Measurements from ENCODE around the gene TRIM67. TPM values are rescaled to one million over a fixed set of nuclear protein-coding genes. Genes with fewer than 3 reads are reported as not detected.

TRIM67 gene
- total RNA-seq, 1 experiment from 2014 or later: not detected

- Histone ChIP-seq H3K27me3 (ENCODE audit: low read length) (peaks cover 74% of the 10 kb centered on the region), H3K4me1 (ENCODE audit: insufficient read depth, low read length) (no peaks in the 10 kb centered on the region), H4K20me1 (ENCODE audit: low read length) (no peaks in the 10 kb centered on the region), H3K27ac (ENCODE audit: low read length) (no peak overlapping the region), H3F3A (ENCODE audit: low read length, unreplicated experiment) (no peaks in the 10 kb centered on the region), H2AFZ (ENCODE audit: low read length) (no peak overlapping the region), H3K4me2 (ENCODE audit: low read length) (no peak overlapping the region), H3K9ac (ENCODE audit: low read length) (no peak overlapping the region), H3K9me3 (ENCODE audit: low read length) (no peaks in the 10 kb centered on the region), H3K79me2 (ENCODE audit: low read length) (no peaks in the 10 kb centered on the region), H3K4me3 (ENCODE audit: low read length) (no peak overlapping the region), H3K9me2 (replicated peaks; ENCODE audit: low read length) (no peaks in the 10 kb centered on the region), H3K36me3 (ENCODE audit: low read depth, low read length) (no peaks in the 10 kb centered on the region)
- intact Hi-C loops (cut with micrococcal nuclease): no loop called here
- ChIA-PET CTCF (no interaction called here), POLR2A (ENCODE audit: unreplicated experiment) (no interaction called here)
- TF ChIP-seq EZH2phosphoT487 (IDR thresholded peaks at IDR 0.05; ENCODE audit: borderline replicate concordance, low read length) (no peak), EZH2 (IDR thresholded peaks at IDR 0.05; ENCODE audit: low read length, unreplicated experiment) (no peak), CTCF (conservative IDR thresholded peaks at IDR 0.05; ENCODE audit: low read depth, low read length) (no peak)
- no TSS peak for BruUV-seq (replicated peaks)
- no peak for ATAC-seq
- DNase-seq: no peak
These were observed 25.7 kb downstream of the TRIM67 start for GRCh38 chr1:231187571-231187970.

- Histone ChIP-seq H3K4me1 (ENCODE audit: insufficient read depth, low read length) (no peaks in the 10 kb centered on the region), H3K4me3 (ENCODE audit: low read length) (no peak overlapping the region), H3K9me3 (ENCODE audit: low read length) (no peaks in the 10 kb centered on the region), H3K36me3 (ENCODE audit: low read depth, low read length) (no peaks in the 10 kb centered on the region), H3K27me3 (ENCODE audit: low read length) (peaks cover 69% of the 10 kb centered on the region), H3K27ac (ENCODE audit: low read length) (no peak overlapping the region), H3K9me2 (replicated peaks; ENCODE audit: low read length) (no peaks in the 10 kb centered on the region), H3F3A (ENCODE audit: low read length, unreplicated experiment) (no peaks in the 10 kb centered on the region), H2AFZ (ENCODE audit: low read length) (no peak overlapping the region), H4K20me1 (ENCODE audit: low read length) (no peaks in the 10 kb centered on the region), H3K4me2 (ENCODE audit: low read length) (no peak overlapping the region), H3K9ac (ENCODE audit: low read length) (no peak overlapping the region), H3K79me2 (ENCODE audit: low read length) (no peaks in the 10 kb centered on the region)
- DNase-seq (no peak), ATAC-seq (no peak)
- intact Hi-C loops (cut with micrococcal nuclease): no loop called here
- ChIA-PET CTCF (no interaction called here), POLR2A (ENCODE audit: unreplicated experiment) (no interaction called here)
- TF ChIP-seq EZH2phosphoT487 (IDR thresholded peaks at IDR 0.05; ENCODE audit: borderline replicate concordance, low read length) (no peak), EZH2 (IDR thresholded peaks at IDR 0.05; ENCODE audit: low read length, unreplicated experiment) (no peak), CTCF (conservative IDR thresholded peaks at IDR 0.05; ENCODE audit: low read depth, low read length) (no peak)
- BruUV-seq (replicated peaks): no TSS peak
These were observed 26.2 kb downstream of the TRIM67 start for GRCh38 chr1:231188072-231188471.

- H3K79me2 ChIP-seq (ENCODE audit: low read length): no peaks in the 10 kb centered on the region
- H3K9ac ChIP-seq (ENCODE audit: low read length): no peak overlapping the region
- TF ChIP-seq EZH2phosphoT487 (IDR thresholded peaks at IDR 0.05; ENCODE audit: borderline replicate concordance, low read length): no peak
- no peak for TF ChIP-seq EZH2 (IDR thresholded peaks at IDR 0.05; ENCODE audit: low read length, unreplicated experiment)
- no peak for TF ChIP-seq CTCF (conservative IDR thresholded peaks at IDR 0.05; ENCODE audit: low read depth, low read length)
- H3K36me3 ChIP-seq (ENCODE audit: low read depth, low read length): no peaks in the 10 kb centered on the region
- intact Hi-C loops (cut with micrococcal nuclease): no loop called here
- no peak for DNase-seq
- ChIA-PET CTCF (no interaction called here), POLR2A (ENCODE audit: unreplicated experiment) (no interaction called here)
- H3K9me3 ChIP-seq (ENCODE audit: low read length): no peaks in the 10 kb centered on the region
- no peak overlapping the region for H2AFZ ChIP-seq (ENCODE audit: low read length)
- no peaks in the 10 kb centered on the region for H4K20me1 ChIP-seq (ENCODE audit: low read length)
- no TSS peak for BruUV-seq (replicated peaks)
- H3K27ac ChIP-seq (ENCODE audit: low read length): no peak overlapping the region
- no peak for ATAC-seq
- H3K4me1 ChIP-seq (ENCODE audit: insufficient read depth, low read length): no peaks in the 10 kb centered on the region
- H3K4me2 ChIP-seq (ENCODE audit: low read length): no peak overlapping the region
- no peaks in the 10 kb centered on the region for H3F3A ChIP-seq (ENCODE audit: low read length, unreplicated experiment)
- no peak overlapping the region for H3K4me3 ChIP-seq (ENCODE audit: low read length)
- peaks cover 62% of the 10 kb centered on the region for H3K27me3 ChIP-seq (ENCODE audit: low read length)
- H3K9me2 ChIP-seq (replicated peaks; ENCODE audit: low read length): no peaks in the 10 kb centered on the region
These were observed 26.9 kb downstream of the TRIM67 start for GRCh38 chr1:231188768-231189167.
